Ovary (tissue), 9 donors: Measurements from ENCODE around the gene ENPP6. TPM values are rescaled to one million over a fixed set of nuclear protein-coding genes. Genes with fewer than 3 reads are reported as not detected.

Experiments used
- DNase-seq, 5 donors: peaks; one replicate each; pipeline ENCODE4 v3.0.0-alpha.2; 2019 to 2020
- H3K27ac ChIP-seq, 2 donors: fragments of 200-600 bp; one replicate each; pipeline versions ENCODE4 v1.5.1 to v1.8.0; 2019 to 2022
- H3K27me3 ChIP-seq: fragments of 200-600 bp; one replicate; pipeline ENCODE4 v1.8.0; 2022
- H3K36me3 ChIP-seq: fragments of 200-600 bp; sonication (generic); one replicate; pipeline ENCODE4 v1.5.1; 2019
- H3K4me1 ChIP-seq: one replicate; pipeline ENCODE4 v1.8.1; 2013; ENCODE audit warnings: mild to moderate bottlenecking, moderate library complexity; ENCODE audit not compliant: insufficient read depth
- H3K4me3 ChIP-seq: fragments of 200-600 bp; sonication (generic); one replicate; pipeline ENCODE4 v1.5.1; 2017
- H3K9me3 ChIP-seq, 2 donors: fragments of 200-600 bp in 1 of 2; sonication (generic) in 1 of 2; one replicate each; pipeline versions ENCODE4 v1.5.1 to v1.8.1; 2013 to 2019; ENCODE audit warnings: mild to moderate bottlenecking in 1 of 2, moderate library complexity in 1 of 2
- EP300 ChIP-seq: sonication (generic); formaldehyde crosslinking; IDR thresholded peaks from one replicate; pipeline ENCODE4 v1.6.1; 2017; ENCODE audit warnings: antibody characterized with exemption
- POLR2A ChIP-seq: fragments of 450-650 bp; IDR thresholded peaks from one replicate; pipeline ENCODE4 v1.6.1; 2017; ENCODE audit warnings: antibody characterized with exemption, mild to moderate bottlenecking, moderate library complexity
- WGBS, 3 donors: extraction: QIAGEN DNeasy Blood & Tissue Kit in 1 of 3; methylation state at CpG; one replicate each; pipeline versions ENCODE4 v1.1.5 to v1.1.7; 2013 to 2017; 5-methylcytosine and 5-hydroxymethylcytosine counted together
- intact Hi-C, 4 donors: fragments of 100-400 bp; cut with DNase I; formaldehyde crosslinking; loops; one replicate each; pipeline versions ENCODE4 v1.11.0 to v1.15.1; 2022 to 2023
- polyA plus RNA-seq, 2 donors: library from polyadenylated mRNA; stranded (reverse); fragments of 200-250 nt in 1 of 2; fragments of 350-450 nt in 1 of 2; fragmentation: Illumina TruSeq in 1 of 2; extraction: RNeasy Lipid Tissue Mini Kit (QIAGEN cat#74804) in 1 of 2; gene quantifications; one replicate each; pipeline ENCODE4 v1.2.3, GENCODE V29; 2013 to 2014
- total RNA-seq, 7 donors: library from RNA; depleted of rRNA in 2 of 7; stranded (reverse); fragments of >200 nt in 2 of 7; fragmentation: NEBNext Ultra II Directional in 3 of 7; extraction: Animal tissue kit (Norgen Biotek cat#: 25700) in 3 of 7; gene quantifications; one replicate each; pipeline versions ENCODE4 v1.1.0 to v1.2.4, GENCODE V29; 2016 to 2023
- TF ChIP-seq, protein P1 (sequence below), 3 donors: fragments of 450-650 bp in 2 of 3; fragments of 200-600 bp in 1 of 3; IDR thresholded peaks; one replicate each; pipeline versions ENCODE4 v1.5.1 to v1.8.0; 2016 to 2022; ENCODE audit warnings: antibody characterized with exemption in 3 of 3, mild to moderate bottlenecking in 1 of 3
- donor health status: DM: no; HTN: no; CAD: no; lungs with moderate emphysema.
- donor health status: DM: no; HTN: no; CAD: no.
- donor health status: Bipolar disorder and iron deficiency.
- donor health status: DM: yes; HTN: yes; CAD: no.
- donor health status: DM: no; HTN: no; CAD: no.
- donor health status: DM: yes; HTN: yes; CAD: no.

Gene ENPP6
- total and polyA plus RNA-seq, 9 donors, result 1.7 to 20.8 (median 9.4) TPM

DNA sequence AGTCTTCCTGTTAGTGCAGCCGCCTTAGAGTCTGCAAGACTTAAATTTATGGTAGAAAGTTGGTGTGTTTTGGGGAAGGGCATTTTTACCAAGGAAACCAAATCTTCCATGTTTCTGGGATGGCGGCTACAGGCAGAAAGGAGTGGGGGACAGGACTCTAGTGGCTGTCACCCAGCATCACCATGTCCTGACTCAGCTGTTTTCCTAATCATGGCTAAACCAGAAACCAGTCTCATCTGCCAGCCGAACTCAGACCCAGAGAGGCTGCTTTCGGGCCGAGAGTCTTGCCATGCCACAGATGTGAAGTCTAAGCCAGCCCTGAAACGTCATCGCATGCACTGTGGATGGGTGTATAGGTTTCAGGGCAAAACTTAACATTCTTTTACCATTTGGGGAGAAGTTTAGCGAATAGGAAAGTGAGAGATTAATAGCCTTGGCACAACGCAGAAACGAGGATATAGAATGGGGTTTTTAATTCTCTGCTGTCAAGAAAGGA lies 109.6 kb downstream of the ENPP6 start:
- no peak for TF ChIP-seq POLR2A
- no peak for DNase-seq
- Histone ChIP-seq H3K36me3 (no peaks in the 10 kb centered on the region), H3K9me3 (no peaks in the 10 kb centered on the region), H3K4me3 (no peak overlapping the region), H3K27me3 (no peaks in the 10 kb centered on the region), H3K27ac (no peak overlapping the region), H3K4me1 (no peaks in the 10 kb centered on the region)
- 89 to 94% (median 90%) methylated on average over 10 of the region's 10 CpGs for WGBS, 3 donors
- intact Hi-C loops, result no loop called here

DNA sequence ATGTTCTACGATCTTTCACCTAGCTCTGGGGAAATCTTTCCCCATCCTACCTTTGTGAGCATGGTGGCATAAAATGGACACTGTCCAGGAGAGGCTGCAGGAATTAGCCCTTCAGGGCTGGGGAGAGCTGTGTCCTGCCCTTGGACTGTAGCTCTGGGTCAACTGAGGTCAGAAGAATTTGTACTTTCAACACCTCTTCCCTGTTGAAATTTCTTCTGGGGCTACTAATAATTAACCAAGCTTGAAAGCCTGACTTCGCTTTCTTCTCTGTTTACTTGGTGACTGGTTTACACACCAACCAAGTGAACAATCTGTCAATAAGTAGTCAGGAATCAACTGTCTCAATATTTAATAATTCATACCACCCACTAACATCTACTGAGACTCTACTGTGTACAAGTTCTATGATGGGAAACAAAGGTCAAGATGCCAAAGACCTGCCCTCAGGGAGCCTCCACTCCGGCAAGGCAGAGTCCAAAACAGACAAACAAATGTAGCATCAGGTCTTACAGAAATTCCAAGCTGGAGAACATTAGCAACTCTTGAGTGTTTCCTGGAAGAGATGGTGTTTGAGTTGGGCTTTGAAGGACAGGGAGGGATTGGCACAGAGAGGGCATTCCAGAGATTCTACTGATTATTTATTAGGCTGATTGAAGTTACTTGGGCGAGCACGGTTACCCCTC lies 113.1 kb downstream of the ENPP6 start:
- 81 to 87% (median 83%) methylated on average over 5 of the region's 5 CpGs for WGBS, 3 donors
- Histone ChIP-seq H3K36me3 (no peaks in the 10 kb centered on the region), H3K4me3 (no peak overlapping the region), H3K4me1 (peaks cover 2% of the 10 kb centered on the region), H3K27me3 (no peaks in the 10 kb centered on the region), H3K9me3 (no peaks in the 10 kb centered on the region), H3K27ac (no peak overlapping the region)
- no peak for DNase-seq
- intact Hi-C loops, result loop anchor here in 1 of 4 donors (5.0 kb wide), 1 partner anchor 262 kb away; no protein-coding TSS in a partner anchor
- TF ChIP-seq, protein P1, sequence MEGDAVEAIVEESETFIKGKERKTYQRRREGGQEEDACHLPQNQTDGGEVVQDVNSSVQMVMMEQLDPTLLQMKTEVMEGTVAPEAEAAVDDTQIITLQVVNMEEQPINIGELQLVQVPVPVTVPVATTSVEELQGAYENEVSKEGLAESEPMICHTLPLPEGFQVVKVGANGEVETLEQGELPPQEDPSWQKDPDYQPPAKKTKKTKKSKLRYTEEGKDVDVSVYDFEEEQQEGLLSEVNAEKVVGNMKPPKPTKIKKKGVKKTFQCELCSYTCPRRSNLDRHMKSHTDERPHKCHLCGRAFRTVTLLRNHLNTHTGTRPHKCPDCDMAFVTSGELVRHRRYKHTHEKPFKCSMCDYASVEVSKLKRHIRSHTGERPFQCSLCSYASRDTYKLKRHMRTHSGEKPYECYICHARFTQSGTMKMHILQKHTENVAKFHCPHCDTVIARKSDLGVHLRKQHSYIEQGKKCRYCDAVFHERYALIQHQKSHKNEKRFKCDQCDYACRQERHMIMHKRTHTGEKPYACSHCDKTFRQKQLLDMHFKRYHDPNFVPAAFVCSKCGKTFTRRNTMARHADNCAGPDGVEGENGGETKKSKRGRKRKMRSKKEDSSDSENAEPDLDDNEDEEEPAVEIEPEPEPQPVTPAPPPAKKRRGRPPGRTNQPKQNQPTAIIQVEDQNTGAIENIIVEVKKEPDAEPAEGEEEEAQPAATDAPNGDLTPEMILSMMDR (IDR thresholded peaks at IDR 0.05), result no peak
- TF ChIP-seq POLR2A (no peak), EP300 (no peak)

DNA sequence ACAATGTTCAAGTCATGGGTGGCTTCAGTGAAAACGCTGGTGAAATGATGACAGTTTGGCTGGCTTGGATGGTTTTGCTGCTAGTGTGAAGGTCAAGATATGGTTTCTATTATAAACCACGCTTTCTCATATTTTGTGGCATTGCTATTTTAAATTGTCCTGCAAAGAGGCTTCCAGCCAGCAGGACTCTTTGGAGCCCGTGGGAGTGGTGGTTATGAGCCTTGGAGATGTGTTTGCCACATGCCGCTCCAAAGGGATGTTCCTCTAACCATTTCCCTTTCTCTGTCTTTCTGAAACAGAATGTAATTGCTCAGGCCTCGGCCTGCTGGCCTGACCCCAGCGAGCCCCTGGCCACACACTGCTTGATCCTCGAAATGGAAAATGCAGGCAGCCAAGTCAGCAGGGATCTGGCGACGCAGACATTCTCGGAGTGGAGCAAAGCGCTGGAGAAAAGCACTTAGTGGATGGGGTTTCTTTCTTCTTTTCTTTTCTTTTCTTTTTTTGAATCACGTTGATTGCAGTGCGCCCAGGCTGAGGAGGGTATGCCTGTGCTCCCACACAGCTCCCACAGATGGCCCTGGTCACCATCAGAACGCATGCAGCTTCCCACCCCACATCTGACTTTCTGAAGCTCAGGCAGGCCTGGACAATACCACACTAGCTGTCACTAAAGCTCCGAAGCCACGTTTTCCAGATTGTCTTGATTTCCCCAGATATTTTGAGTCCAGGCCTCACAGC lies 114.0 kb downstream of the ENPP6 start:
- TF ChIP-seq POLR2A (no peak), EP300 (no peak)
- TF ChIP-seq, protein P1 (IDR thresholded peaks at IDR 0.05), result no peak

GRCh38 chr4:184102927-184103326 lies 114.7 kb downstream of the ENPP6 start:
- intact Hi-C loops, result loop anchor here in 1 of 4 donors (5.0 kb wide), 1 partner anchor 261 kb away; no protein-coding TSS in a partner anchor
- Histone ChIP-seq H3K36me3 (no peaks in the 10 kb centered on the region), H3K9me3 (no peaks in the 10 kb centered on the region), H3K4me3 (no peak overlapping the region), H3K27ac (no peak overlapping the region), H3K4me1 (peaks cover 5% of the 10 kb centered on the region), H3K27me3 (no peaks in the 10 kb centered on the region)
- 89 to 97% (median 91%) methylated on average over 4 of the region's 4 CpGs for WGBS, 3 donors
- no peak for DNase-seq
- TF ChIP-seq EP300 (no peak), POLR2A (no peak)
- TF ChIP-seq, protein P1 (IDR thresholded peaks at IDR 0.05), result no peak

More for the DNA sequence above, 114.0 kb downstream of the ENPP6 start:
- Histone ChIP-seq H3K4me1 (peaks cover 5% of the 10 kb centered on the region), H3K4me3 (no peak overlapping the region), H3K36me3 (no peaks in the 10 kb centered on the region), H3K27me3 (no peaks in the 10 kb centered on the region), H3K9me3 (no peaks in the 10 kb centered on the region), H3K27ac (no peak overlapping the region)
- intact Hi-C loops, result loop anchor here in 1 of 4 donors (5.0 kb wide), 1 partner anchor 261 kb away; no protein-coding TSS in a partner anchor
- no peak for DNase-seq
- 68 to 77% (median 75%) methylated on average over 16 of the region's 16 CpGs for WGBS, 3 donors
